Hematopoietic multipotent progenitor cell (in vitro differentiated cells): ENCODE results near the gene LRRC7. TPM values are rescaled to one million over a fixed set of nuclear protein-coding genes. Genes with fewer than 3 reads are reported as not detected.
A peak's percentile ranks its signal among the peaks of the same experiment; 100 is the strongest.

Source experiments
- DNase-seq, 3 donors: peaks; one replicate each; pipeline ENCODE4 v3.0.0-alpha.2; 2011 to 2015; ENCODE audit warnings: low read depth in 2 of 3, low spot score in 2 of 3
- total RNA-seq: library from RNA; depleted of rRNA; stranded (reverse); fragments of >200 nt; gene quantifications from one replicate; pipeline ENCODE4 v1.2.3, GENCODE V29; 2012

Gene LRRC7
- under 0.01 TPM for total RNA-seq

- peak in 2 of 3 donors; percentile 18 to 36 for DNase-seq
Measured at GRCh38 chr1:69567652-69568420, at the start of gene LRRC7. Gene LRRC7 (plus strand): TSS chr1:69567922. CDS start chr1:69568640, 718 bp downstream.

- no peak for DNase-seq
Measured at GRCh38 chr1:69519006-69519405, 48.7 kb upstream of the LRRC7 start.

DNA sequence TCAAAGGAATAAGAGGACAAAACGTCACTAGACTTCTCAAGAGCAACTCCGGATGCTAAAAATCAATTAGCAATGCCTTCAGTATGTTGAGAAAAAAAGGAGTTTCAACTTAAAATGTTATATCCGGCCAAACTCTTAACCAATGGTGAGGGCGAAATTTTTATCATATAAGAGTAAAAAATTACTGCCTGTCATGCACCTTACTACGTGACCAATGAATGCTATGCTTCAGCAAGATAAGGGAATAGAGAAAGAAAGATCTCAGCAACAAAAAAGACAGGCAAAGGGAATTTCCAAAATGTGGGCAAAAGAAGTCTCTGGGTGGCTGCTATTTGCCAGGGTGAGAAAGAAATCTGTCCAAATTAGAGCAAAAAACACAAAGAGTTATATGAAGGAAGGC is 47.4 kb upstream of the LRRC7 start:
- no peak for DNase-seq

DNA sequence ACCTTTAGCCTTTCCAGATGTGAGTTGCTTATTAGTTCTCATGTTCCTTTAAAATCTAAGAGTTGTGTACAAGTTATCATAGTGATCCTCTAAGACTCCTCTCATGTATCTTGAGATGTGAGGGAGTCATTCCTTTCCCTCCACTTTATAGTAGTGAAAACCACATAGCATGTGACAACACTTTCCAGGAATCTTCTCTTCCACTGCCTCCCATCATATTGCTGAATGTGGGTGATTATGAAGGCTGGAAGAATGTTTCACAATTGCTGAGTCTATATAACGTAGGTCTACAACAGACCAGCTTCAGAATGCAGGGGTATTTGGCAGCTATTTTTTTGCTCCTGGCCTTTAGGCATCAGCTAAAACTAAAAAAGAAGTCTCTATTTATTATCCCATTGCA is 44.7 kb upstream of the LRRC7 start:
- DNase-seq: no peak

DNA sequence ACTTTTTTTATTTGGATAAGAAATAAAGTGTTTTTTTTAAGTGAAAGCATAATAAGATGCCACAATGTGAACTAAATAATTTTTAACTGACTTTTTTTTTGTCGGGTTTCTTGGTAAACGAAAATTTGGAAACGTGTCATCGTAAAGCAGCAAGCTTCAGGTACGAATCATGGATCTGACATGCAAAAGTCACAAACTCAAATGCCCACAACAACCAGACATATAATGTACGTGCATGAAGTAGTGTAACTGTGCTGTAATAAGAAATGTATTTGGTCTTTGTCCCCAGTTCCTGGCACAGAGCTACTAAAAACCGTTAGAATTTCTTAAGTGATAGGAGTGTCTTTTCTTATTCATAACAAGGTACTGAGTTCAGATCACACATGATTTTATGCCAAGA is 44.3 kb upstream of the LRRC7 start:
- no peak for DNase-seq

DNA sequence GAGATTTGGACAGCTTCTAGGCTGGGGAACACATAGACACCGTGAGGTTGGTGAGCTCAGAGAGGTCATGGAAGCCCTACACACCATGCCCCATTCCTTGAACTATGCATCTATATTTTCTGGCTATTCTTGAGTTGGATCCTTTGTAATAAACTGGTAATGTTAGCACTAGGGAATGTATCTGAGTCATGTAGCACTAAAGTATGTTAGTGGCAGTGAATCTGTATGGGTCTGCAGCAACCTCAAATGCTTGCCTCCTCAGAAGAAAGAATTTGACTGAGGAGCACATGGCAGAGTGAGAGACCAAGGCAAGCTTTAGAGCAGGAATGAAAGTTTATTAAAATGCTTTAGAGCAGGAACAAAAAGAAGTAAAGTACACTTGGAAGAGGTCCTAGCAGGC is 43.7 kb upstream of the LRRC7 start:
- DNase-seq: no peak

DNA sequence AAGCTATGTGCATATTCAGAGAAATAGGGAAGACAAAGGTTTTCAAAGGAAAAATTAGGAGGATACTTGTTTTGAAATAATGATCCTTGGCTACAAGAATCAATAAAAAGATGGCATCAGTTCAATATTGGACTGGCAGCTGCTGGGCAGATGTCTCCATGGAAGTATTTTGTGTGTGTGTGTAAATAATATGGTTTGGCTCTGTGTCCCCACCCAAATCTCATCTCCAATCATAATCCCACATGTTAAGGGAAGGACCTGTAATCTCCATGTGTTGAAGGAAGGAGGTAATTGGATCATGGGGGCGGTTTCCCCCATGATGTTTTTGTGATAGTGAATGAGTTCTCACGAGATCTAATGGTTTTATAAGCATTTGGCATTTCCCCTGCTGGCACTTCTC is 40.4 kb upstream of the LRRC7 start:
- no peak for DNase-seq

- DNase-seq: peak in 2 of 3 donors; percentile 21 to 58
Measured at GRCh38 chr1:69528376-69528775, 39.3 kb upstream of the LRRC7 start.

- no peak for DNase-seq
Measured at GRCh38 chr1:69533343-69533742, 34.4 kb upstream of the LRRC7 start.

DNA sequence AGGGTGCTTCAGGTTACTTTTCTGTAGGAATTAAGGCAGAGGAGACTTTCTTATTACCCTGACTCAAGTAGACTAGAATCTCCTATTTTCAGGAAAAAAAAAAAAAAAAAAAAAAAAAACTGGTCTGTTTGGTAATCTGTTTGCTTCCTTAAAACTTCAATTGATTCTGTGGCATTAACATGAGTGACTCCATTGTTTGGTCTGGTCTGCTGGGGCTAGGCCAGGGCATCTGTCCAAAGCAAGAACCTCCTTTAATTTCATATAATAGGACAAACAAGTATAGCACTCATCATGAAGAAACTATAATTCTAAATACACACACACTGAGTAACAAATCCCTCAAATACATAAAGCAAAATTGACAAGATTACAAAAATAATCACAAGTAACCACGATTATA is 32.9 kb upstream of the LRRC7 start:
- no peak for DNase-seq

DNA sequence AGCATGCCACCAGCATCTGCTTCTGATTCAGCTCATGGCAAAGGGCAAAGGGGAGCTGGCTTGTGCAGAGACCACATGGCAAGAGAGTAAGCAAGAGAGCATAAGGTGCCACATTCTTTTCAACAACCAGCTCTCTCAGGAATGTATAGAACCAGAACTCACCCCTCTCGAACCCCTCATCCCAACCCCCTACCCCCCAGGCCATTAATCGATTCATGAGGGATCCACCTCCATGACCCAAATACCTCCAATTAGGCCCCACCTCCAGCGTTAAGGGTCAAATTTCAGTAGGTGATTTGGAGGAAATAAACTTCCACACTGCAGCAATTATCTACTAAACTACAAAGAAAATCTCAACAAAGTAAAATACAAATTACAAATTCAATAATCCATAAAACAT is 32.2 kb upstream of the LRRC7 start:
- DNase-seq: no peak

GRCh38 chr1:69540052-69540451 is 27.7 kb upstream of the LRRC7 start:
- DNase-seq: peak in 2 of 3 donors; percentile 34 to 51

- DNase-seq: no peak
Measured at GRCh38 chr1:69551476-69552324, 16.0 kb upstream of the LRRC7 start.

- DNase-seq: no peak
Measured at GRCh38 chr1:69553726-69554125, 14.0 kb upstream of the LRRC7 start.

DNA sequence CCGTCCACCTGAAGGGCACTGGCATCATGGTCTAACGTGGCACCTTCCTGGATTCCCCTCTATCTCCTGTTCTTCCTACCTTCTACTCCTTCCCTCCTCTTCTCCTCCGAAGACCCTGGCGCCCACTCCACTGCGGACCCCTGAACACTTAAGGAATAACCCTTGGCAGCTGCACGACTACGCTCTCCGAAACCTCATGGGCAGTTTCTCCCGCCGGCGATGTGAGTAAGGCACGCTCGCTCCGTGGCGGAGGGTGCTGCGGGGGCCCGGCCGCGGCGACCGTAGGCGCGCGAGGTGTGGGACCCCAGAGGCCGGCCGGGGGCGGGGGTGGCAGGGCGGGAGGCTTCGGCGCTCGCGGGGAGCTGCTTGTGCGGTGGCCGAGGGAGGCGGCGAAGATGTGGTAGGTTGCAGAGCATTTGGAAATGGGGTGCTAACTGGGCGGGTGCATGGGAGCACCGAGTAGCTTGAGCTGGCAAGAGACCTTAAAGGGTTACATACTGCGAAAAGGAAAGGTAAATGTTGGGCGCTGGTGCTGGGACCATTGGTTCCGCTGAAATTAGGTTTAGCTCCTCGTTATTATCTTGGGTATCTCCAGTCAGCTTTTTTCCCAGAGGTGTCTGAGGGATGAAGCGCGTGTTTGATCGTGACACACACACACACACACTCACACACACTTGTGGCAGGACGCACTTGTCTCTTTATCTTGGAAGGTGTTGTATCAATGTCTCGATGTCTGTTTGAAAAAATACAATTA is 876 bp downstream of the LRRC7 start:
- peak in 2 of 3 donors; percentile 11 to 21 for DNase-seq

- DNase-seq: no peak
Measured at GRCh38 chr1:69569175-69569541, 1.4 kb downstream of the LRRC7 start.

DNA sequence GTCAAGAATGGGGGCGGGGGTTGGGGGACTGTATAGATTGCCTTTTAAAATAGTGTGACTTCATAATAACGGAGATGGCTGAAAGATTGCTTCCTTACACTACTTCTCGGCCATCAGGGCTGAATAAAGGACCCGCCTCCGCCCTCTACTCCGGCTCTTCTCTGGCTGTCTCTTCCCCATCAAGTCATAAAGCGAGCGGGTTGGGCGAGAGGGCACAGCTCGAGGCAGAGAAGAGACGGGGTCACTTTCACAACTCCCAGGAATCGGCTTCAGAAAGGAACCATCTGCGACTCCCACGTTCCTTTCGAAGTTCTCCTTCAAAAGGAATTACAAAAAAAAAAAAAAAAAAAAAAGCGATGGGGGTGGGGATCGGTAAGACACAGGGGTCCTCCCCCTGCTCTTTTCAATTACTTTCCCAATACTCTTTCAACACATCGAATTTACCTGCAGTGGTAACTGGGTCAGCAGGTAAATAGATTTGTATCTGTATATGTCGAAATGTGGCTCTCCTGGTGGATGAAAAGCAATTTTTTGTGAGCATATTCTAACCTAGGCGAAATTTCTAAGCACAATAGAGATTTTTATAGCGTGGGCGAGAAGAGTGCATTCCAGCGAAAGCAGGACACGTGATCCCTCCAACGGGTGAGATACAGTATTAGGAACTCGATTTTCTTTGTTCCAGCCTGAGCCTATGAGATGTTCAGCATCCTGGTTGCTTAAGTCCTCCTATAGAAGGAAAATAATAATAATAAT is 2.0 kb downstream of the LRRC7 start:
- DNase-seq: peak in 1 of 3 donors; percentile 13

DNA sequence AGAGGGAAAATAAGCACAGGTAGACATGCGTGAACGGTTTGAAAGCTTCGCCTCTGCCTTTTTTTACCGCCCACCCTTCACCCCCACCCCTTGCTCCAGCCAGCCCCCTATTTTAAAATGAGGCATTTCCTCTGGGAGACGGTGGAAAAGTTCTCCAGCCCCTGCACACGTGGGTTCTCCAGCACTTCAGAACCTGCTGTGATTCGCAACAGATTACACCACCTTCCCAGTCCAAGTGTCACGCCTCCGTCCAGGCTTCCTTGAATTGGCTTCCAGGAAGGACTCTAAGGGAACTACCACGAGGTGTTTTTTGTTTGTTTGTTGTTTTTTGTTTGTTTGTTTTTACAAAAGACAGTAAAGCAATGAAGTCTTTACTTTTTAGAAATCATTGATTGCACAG is 2.6 kb downstream of the LRRC7 start:
- DNase-seq: no peak

DNA sequence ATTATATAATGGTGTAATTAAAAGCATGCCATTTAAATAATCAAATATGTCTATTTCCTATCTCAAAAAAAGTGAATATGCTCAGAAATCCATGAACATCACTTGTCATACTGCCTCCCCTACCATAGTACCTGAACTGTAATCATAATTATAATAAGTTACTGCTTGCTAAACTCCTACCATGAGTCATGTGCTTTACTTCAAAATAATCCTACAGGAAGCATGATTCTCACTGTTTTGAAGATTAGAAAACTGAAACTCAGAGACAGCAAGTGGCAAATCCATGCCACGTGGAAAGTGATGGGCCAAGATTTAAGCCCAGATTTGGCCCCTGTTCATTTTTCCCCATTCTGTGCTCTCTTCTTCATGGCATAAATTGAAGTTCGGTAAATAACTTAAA is 5.2 kb downstream of the LRRC7 start:
- no peak for DNase-seq

DNA sequence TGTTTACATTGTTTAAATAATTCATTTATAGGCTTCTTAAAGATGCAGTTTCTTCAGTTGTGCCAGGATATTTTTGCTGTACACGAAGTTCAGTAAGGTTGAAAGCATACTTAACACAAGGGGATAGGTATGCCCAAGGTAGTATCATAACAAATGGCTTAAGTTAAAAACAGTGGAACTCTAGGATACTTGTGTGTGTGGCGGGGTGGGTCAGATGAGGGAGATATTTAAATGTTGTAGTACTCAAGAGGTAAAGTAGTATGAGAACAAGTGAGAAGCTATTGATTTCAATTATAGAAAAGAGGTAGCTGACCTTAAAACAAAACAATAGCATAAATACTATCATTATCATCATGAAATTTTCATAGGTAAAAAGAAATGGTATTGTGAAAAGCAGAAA is 6.2 kb downstream of the LRRC7 start:
- DNase-seq: no peak

DNA sequence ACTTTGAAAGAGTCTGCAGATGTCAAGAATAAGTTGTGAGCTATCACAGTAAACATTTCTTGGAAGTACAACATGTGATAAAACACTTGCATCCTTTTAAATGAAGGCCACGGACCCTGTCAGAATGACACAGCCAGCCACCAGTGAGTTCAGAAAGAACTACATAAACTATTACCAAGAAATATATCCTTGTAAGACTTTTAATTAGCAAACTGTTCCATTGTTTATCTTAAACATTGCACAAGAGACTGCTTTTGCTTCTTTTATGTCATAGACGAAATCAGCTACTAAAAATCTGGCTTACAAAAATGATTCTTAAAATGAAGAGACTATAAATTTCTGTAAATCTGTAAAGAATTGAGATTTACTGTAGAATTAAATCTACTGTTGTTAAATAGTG is 17.9 kb downstream of the LRRC7 start:
- DNase-seq: no peak
